GM18508 (cell line): ENCODE results near the gene ZEB2.

Experiments used
- ATAC-seq: cut with Tn5 transposase; IDR thresholded peaks from one replicate; pipeline ENCODE4 v1.9.1; 2021; ENCODE audit warnings: moderate number of reproducible peaks; ENCODE audit not compliant: insufficient read depth, unreplicated experiment

Gene ZEB2

DNA sequence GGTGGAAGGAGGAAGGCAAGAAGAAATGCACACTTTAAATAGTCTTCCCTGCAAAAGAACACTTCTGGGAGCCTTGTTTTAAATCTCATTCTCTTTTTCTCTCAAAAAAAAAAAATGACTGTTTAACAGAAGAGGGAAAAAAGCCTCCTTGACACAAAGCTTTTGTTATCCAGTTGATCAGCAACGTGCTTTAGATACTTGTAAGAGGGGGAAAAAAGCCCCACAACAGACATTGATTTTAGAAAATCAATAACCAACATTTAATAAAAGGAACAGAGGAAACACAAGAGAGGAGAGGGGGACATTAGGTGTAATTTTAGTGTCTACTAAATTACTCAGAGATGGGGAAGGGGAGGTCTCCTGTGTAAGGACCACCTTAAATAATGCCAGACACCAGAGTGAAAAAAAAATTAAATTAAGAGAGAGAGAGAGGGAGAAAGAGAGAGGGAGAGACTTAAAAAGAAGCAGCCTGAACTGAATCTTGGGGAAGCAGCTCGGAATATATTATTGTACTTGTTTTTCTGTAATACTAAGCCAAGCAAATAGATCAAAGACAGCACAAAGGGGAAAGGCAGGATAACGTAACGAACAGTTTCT is 4.7 kb downstream of the ZEB2 start:
- ATAC-seq, result no peak

DNA sequence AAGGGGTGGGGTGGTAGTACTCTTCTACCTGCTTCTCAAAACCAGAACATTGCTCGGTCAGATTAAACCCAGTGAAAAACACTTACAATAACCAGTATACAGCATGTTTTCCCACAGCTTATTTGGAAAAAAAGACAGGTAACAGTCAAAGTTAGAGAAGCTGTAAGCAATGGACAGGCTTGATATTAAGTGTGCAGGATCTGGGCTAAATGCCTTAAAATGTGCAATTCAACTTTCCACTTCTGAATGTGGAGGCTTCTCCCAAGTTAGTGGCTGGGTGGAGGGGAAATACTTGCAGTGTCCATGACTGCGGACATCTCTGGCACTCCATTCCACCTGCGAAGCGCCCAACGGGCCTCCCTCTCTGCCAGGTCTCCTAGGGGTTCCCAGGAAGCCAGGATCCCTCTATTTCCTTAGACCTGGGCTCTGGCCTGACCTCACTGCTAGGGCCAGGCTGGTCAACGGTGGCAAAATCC is 5.3 kb downstream of the ZEB2 start:
- ATAC-seq, result no peak

DNA sequence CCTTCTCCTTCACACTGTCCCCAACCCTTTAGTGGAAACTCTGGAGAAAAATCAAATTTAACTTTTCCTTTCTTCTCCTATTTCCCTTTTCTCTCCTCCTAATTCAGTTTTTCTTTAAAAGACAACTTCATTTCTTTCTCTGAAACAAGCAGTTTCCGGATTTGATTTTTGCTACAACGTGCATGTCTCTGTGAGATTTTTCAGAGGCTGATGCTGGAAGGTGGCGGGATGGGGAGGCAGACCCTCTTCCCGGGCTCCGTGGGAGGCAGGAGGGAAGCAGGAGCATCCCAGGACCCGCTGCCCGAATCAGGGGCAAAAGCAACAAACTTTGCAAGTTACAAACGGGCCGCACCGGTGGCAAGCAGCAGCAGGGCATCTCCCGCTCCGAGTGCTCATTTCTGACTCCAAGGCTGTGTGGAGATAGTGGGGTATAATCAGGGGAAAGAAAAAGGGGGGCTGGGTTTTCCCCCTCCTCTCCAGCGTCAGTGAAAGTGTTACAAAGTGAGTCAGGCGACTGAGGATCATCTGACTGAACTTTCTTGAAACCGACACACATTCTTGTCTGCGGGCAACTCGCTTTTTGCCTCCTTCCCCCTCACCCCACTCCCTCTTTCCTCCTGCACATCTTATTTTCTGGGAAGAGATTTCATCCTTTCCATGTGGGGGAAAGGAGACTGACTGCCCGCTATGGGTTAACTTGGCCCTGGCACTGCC is 6.4 kb downstream of the ZEB2 start:
- no peak for ATAC-seq

DNA sequence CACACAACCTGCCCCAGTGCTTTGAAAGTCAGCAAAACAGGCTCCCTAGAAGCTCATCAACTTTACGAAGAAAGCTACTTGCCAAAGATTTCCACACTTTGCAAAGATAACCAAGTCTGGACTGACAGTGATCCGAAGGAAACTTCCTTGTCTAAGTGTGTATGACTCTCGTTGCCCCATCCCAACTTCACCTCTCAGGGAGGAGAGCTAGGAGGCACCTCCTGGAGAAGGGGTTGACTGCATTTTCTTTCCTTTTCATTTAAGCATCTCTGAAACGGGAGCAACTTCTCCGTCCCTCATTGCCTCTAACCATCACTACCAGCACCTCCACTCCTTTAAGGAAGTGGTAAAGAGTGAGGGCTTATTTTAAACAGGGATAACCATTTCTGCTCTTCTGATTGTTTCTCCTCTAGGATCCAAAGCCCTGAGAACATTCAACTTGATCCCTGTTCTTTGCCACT is 7.0 kb downstream of the ZEB2 start:
- no peak for ATAC-seq

DNA sequence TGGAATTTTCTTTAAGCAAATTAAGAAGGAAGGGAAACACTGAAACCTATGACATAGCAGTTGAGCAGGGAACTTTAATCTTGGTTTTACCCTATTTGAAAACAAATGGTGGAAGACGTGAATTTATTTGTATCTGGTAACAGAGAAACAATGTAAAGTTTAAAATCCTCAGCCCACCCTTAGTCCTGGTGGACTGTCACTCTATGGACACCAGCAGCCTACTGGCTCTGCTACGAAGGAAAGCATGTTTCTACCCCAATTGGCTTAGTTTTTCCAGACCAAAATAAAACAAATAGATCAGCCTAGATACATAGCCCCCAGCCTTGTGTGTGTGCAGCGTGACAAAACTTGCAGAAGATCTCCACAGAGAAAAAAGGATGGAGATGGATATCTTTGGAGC is 7.4 kb downstream of the ZEB2 start:
- ATAC-seq, result no peak

DNA sequence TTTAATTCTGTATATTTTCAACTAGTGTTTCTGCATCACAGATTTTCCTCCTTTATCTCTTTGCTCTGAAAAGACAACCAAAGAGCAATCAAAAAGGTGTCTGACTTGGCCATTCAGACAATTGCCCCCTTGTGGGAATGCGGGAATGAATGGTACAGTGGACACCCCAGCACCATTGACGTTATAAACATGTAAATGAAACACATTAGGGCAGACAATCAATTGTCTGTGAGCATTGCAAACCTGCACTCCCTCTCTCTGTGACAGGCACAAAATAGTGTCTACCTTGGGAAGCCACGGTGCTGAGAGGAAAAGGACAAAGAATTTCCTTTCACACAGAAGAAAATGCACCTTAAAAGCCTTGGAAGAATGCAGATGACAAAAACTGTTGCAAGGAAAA is 8.0 kb downstream of the ZEB2 start:
- no peak for ATAC-seq

DNA sequence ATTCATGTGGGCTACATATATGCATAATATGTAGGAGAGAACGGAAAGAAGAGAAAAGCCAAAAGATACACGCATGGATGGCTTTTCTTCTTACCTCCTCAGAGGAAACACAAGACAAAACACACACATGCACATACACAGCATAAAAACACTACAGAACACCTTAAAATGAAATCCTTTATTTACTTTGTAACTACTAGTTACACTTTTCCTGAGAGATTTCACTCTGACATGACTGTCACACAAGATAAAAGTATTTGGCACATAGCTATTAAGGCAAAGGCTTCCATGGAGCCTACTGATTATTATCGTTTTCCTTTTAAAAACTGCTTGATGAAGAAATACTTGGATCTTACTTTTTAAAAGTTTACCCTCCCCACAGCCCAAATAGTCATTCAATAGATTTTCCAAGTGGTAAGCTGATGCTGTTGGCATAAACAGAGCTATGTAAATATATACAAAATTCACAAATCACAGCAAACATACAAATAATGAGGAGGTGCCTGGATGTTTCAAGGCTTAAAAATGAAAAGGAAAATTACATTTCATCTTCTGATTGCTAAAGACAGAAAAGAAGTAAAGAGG is 8.6 kb downstream of the ZEB2 start:
- ATAC-seq, result no peak

DNA sequence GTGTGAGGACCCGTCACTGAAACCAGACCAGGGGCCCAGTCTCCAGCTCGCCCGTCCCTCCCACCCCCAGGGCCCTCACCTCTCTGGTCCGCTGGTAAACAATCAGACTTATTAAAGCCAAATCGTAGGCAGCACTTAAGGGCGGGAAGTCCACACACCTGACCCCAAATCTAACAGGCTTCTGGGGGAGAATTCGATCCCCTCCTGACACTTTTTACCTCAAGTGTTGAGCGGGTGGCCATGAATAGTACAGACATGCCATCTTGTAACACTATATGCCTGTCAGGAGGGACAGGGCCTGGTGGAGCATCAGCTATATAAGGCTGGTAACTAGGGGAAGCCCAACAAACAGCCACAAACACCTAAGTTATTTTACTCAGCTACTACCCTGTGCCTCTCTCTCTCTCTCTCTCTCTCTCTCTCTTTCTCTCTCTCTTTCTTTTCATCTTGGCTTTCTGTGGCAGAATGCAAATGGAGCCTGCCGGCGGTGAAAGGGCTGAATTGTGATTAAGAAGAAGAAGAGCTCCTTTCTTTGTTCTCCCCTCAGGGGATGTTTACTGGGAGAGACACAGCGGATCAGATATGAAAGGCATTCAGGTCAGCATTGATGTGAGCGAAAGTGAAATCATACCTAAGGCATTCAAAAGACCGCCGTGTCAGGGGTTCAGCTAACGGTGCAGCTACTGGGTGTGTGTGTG is 9.5 kb downstream of the ZEB2 start:
- ATAC-seq, result peak; percentile 46

DNA sequence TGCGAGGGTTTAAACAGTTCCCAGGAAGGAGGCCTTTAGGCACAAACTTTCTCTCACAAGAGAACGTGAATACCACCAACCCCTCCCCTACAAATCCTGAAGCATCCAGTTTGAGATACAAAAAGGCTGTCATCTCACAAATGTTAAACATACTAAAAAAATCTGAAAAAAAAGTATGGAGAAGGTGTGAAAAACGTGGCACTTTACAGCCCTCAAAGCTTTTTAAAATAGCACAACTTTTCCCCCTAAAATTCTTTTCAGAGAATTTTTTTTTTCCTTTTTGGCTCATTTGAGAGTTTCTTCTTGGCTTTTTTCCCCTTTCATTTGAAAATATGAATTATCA is 10.1 kb downstream of the ZEB2 start:
- no peak for ATAC-seq

DNA sequence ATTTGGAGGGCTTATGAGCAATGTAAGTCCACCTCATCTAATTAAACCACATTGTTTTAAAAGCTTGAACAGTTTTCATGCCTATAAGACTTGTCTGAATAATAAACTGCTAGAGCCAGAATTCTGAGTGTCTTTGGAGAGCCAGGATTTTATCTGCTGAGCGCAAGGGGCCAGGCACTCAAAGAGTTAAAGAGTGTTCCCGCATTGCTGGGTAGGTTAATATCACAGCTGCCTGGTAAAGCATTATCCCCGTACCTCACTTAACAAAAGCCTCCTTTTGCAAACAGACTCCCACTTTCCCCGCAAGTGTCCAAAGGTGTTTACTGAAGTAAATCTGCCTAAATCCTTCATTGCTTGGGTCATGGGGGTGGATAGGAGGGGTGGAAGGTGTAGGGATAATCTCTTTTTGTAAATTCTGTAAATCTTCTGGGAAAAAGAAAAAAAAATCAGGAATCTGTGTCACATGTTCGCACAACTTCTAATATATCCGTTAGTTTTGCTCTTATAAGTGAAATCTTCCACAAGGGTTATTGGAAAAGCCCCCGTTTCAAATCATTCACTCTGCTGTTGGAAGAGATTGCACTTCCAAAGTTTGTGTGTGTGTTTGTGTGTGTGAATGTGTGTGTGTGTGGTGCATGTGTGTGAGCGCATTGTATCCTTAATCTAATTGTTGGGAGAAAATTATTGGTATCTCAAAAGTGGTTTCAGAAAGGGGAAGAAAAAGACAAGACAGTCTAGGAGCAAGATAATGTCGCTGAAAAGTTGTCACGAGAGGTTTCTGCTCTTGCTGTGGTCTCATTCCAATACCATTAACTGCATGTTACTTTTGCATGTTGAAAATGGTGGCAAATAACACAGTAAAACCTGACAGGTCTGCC is 10.7 kb downstream of the ZEB2 start:
- ATAC-seq, result no peak

DNA sequence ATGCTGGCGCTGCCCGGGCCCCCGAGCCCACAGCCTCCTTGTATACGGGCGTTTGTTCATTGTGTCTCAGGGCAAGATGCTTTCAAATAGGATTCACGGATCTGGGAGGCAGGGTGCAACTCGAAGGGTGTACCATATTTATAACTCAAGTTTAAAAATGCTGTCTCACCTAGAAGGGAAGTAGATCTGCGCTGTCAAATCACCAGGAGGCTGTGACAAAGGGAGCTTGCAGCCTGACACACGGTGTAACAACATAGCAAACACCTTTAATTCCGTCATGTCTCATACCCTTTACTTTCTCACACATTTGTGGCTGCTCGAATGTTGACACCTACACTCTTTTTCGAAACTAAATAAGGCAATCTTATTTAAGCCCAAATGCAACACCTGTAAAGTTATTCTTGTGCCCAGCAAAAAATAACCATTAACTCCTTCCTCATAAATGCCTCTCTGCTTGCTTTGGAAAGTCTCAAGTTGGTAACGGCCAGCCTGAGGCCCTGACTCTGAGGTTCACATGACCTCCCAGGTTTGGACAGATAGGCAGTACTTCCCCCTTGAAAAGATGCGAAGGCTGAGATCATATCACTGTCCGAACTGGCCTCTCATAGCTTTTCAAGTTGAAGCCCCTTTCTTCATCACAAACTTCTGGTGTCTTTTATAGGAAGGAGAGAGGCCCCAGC is 11.6 kb downstream of the ZEB2 start:
- ATAC-seq, result no peak

DNA sequence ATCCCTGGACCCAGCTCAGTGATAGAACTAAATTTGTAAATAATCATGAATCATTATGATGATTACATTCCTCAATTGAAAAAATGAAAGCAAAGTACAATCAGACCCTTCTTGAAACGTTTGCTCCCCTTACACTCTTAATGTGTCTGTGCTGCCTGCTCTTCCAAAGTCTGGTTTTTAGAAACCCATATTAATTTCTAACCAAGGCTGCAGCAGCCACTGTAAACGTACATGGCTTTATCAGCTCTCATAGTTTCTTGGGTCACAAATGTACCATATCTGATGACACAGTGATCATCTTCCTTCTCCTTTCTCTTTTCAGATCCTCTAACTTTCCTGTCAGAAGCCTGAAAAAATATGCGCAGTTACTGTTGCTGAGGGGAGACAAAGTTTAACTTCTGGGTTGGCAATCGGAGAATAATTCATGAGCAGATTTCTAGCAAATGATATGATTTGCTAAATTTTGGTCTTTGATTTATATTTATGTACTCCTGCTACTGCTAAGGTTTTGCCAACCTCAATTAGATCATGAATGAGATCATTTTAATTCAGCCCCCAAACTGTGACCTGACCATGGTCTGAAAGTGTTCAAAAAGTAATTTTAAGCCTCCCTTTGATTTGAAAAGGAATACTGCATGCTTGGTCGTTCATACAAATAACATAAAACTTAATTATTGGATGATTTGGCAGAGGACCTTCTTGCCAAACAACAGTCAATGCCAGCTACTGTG is 12.3 kb downstream of the ZEB2 start:
- ATAC-seq, result no peak

DNA sequence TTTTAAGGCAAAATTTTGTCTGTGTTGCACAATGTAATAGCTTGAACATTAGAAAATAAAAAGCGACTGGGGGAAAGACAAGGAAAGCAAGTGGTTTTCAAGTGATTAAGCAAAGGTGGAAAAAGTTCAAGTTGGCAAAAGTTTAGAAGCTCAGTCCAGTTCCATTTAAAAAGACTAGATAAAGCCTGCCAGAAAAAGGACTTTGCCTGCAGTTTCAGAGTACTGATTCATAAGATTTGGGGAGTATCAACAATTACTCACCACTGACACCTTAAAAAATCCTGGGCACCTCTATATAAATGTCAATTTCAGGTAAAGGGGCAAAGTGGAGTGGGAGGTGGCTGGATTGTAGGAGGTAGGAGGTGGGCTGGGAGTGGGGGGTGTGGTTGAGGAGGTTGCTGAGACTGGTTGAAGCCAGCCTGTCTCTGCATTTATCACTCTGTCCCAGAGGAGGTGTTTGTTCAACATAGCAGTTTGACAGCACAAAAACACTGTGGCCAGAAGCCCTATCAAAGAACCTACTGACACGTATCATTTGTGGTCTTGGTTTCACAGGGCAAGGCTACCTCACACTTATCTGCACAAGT is 14.6 kb downstream of the ZEB2 start:
- no peak for ATAC-seq

DNA sequence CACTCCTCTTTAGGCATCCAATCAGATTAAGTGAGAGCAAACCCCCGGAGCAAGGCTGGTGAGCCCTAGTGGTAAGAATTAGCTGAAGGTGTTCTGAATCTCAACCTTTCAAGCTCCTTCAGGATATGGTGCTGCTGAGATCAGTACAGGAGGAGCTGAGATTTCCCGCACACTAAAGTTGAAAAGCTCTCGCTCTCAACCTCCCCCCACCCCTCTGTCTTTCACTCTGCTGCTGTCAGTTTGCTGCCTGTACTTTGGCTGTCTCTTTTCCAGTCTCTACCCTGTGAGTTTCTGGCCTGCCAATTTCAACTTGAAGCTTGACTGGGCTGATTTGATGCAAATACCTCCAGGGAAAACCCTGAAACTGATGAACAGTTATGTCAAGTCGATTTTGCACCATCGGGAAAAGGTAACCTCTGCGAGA is 15.7 kb downstream of the ZEB2 start:
- no peak for ATAC-seq

DNA sequence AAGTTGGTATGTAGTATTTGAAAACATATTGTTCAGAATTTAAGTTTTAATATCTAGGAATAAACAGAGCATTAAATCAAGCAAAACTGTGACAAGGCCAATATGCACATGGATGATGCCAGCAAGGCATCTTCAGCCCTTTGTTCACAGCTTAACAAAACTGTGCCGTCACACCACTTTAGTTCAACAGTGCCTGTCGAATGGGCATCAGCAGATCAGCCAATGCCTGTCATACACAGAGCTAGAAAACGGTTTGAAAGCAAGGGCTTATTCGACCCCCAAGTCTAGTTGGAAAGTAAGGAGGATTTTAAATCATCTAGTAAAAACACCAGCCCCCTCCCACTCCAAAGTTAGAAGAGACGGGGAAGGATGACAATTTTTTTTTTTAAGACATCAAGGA is 16.7 kb downstream of the ZEB2 start:
- no peak for ATAC-seq

DNA sequence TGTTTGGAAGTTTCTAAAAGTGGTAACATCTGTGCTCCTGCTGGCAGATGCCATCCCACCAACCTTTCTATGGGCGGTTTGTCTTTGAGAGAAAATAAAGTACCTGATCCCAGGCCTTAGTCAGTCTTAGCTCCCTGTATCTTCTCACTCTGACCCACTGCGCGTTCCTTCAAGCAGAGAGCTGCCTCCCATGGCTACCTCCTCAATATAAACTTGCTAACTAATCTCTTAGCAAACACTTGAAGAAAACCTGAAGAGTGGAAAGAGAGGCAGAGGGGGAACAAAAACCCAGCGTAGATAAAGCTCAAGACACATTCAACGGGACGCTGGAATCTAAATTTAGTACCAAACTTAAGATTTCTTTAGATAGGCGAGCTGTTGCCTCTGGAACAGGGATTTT is 17.6 kb downstream of the ZEB2 start:
- ATAC-seq, result no peak

DNA sequence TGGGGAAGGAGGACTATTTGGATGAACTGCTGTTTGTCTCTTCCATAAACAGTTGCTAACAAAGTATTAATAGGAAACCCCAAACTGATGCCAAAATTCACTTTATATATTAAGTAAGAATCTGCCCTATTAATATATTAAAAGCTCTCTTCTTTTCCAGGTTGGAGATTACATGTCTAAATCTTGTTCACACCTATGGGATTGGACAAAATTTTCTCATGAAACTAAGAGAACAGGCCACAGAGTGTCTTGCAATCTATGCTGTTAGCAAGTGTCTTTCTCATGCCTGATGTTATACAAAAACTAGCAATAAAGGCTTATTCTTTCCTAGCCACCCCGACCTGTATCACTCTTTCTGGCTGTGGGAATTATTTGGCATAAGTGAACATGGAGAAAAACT is 18.3 kb downstream of the ZEB2 start:
- no peak for ATAC-seq

DNA sequence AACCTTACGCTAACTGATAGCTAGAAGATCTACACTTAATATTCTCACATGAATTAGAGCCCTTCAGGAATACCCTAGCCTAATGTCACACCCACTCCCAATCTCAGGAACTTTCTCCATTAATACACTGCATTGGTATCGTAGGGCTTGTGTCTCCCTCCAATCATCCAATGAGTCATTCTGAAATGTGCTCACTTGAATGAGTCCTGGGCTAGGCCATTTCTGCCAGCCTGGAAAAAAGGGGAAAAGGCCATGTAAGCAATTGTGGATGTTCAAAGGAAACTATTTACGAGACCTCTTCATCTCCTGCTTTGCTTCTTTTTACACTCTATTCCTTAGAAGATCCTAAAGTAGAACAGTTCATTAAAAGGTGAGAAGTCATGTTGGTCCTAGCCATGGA is 18.8 kb downstream of the ZEB2 start:
- no peak for ATAC-seq

DNA sequence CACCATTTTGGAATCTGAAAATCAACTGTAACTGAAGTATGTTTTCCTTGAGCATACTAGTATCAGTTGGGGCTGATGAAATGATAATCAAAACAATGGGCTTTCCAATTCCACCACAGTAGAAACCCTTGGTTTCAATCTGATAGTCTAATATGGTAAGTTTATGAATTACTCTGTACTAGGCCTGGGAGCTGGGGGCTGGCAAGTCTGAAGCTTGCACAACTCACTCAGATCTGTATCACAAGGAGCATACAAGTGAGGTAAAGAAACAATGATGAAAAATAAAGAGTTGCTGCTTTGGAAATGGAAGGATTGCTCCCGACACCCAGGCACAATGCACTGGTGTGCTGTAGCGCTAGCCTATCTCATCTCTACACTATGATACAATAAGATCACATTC is 19.4 kb downstream of the ZEB2 start:
- ATAC-seq, result no peak
